Measurements from ENCODE around the gene POU2AF1.

Gene POU2AF1

GRCh38 chr11:111329306-111330204 is 49.5 kb downstream of the POU2AF1 start:
- no peak overlapping the region for H3K4me3 ChIP-seq (replicated peaks; ENCODE audit: low read depth, low read length)
- no peak for DNase-seq (ENCODE audit: extremely low read depth, low read depth)
- TF ChIP-seq CTCF (IDR thresholded peaks at IDR 0.05; ENCODE audit: low read depth, low read length, missing control alignments): no peak

- no peak for DNase-seq (ENCODE audit: extremely low read depth, low read depth)
- no peak overlapping the region for H3K4me3 ChIP-seq (replicated peaks; ENCODE audit: low read depth, low read length)
- no peak for TF ChIP-seq CTCF (IDR thresholded peaks at IDR 0.05; ENCODE audit: low read depth, low read length, missing control alignments)
Observed at GRCh38 chr11:111327908-111328624, 51.0 kb downstream of the POU2AF1 start.

DNA sequence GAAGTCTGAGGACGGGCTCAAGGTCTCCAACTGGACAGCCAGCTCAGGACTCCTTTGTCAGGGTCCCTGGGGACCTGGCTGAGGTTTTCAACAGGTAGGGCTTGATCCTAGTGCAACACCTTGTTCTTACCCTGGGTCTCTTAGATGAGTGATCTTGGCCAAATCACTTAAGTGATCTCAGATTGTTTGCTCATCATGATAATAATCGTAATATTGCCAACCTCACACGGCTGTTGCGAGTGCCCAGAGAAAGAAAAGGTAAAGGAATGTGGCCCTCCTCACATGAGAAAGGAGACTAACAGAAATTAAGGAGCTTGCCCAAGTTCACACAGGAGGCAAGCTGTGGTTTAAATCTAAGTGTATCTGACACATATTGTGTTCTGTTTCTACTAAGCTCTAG is 52.3 kb downstream of the POU2AF1 start:
- TF ChIP-seq CTCF (IDR thresholded peaks at IDR 0.05; ENCODE audit: low read depth, low read length, missing control alignments): no peak
- no peak for DNase-seq (ENCODE audit: extremely low read depth, low read depth)
- no peak overlapping the region for H3K4me3 ChIP-seq (replicated peaks; ENCODE audit: low read depth, low read length)

GRCh38 chr11:111325259-111325658 is 53.8 kb downstream of the POU2AF1 start:
- DNase-seq (ENCODE audit: extremely low read depth, low read depth): no peak
- TF ChIP-seq CTCF (IDR thresholded peaks at IDR 0.05; ENCODE audit: low read depth, low read length, missing control alignments): no peak
- H3K4me3 ChIP-seq (replicated peaks; ENCODE audit: low read depth, low read length): no peak overlapping the region

DNA sequence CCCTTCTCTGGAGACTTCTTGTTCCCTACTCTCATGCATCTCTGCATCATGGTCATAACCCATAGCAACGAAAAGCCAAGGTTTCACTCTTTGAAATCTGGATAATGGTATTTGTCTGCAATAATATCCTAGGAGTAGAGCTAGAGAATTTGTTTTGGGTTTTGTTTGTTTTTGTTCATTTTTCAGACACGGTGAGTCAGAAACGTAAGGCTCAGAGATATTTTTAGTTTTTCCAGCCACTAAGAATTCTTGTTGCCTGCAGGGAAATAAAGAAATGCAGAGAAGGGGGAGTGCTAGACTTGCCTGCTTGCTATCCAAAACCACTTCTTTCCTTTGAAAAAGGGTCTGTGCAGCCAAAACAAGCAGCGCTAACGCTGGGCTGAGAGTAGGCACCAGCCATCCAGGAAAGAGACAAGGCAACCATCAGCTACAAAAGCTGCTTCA is 54.8 kb downstream of the POU2AF1 start:
- no peak overlapping the region for H3K4me3 ChIP-seq (replicated peaks; ENCODE audit: low read depth, low read length)
- DNase-seq (ENCODE audit: extremely low read depth, low read depth): no peak
- TF ChIP-seq CTCF (IDR thresholded peaks at IDR 0.05; ENCODE audit: low read depth, low read length, missing control alignments): no peak

- no peak for DNase-seq (ENCODE audit: extremely low read depth, low read depth)
Observed at GRCh38 chr11:111322534-111322933, 56.5 kb downstream of the POU2AF1 start.

More at GRCh38 chr11:111322534-111322933, 56.5 kb downstream of the POU2AF1 start:
- H3K4me3 ChIP-seq (replicated peaks; ENCODE audit: low read depth, low read length): no peak overlapping the region
- no peak for TF ChIP-seq CTCF (IDR thresholded peaks at IDR 0.05; ENCODE audit: low read depth, low read length, missing control alignments)
